Stimulated activated CD8-positive, alpha-beta memory T cell treated with anti-CD3 and anti-CD28 coated beads, Interleukin-12 subunit alpha, Interleukin-12 subunit beta, amount 100 ng/mL, for 1 hour (primary cell): Measurements from ENCODE around the gene IL1RN.

Experiments
- DNase-seq: peaks from one replicate; pipeline ENCODE4 v3.0.0-alpha.2; 2020; ENCODE audit warnings: low read depth

IL1RN gene

GRCh38 chr2:113104054-113104611 is 23.3 kb upstream of the IL1RN start:
- no peak for DNase-seq

- DNase-seq = no peak
Measured at GRCh38 chr2:113105047-113105785, 22.2 kb upstream of the IL1RN start.

- no peak for DNase-seq
Measured at GRCh38 chr2:113111121-113111520, 16.3 kb upstream of the IL1RN start.

GRCh38 chr2:113111823-113112287 is 15.5 kb upstream of the IL1RN start:
- DNase-seq = no peak

- DNase-seq = no peak
Measured at GRCh38 chr2:113112441-113112840, 15.0 kb upstream of the IL1RN start.

GRCh38 chr2:113112871-113113270 is 14.5 kb upstream of the IL1RN start:
- DNase-seq = no peak

- DNase-seq = no peak
Measured at GRCh38 chr2:113113807-113114206, 13.6 kb upstream of the IL1RN start.

GRCh38 chr2:113114224-113114945 is 13.0 kb upstream of the IL1RN start:
- no peak for DNase-seq

- no peak for DNase-seq
Measured at GRCh38 chr2:113114996-113115395, 12.4 kb upstream of the IL1RN start.

- no peak for DNase-seq
Measured at GRCh38 chr2:113116100-113116958, 11.1 kb upstream of the IL1RN start.

- DNase-seq = no peak
Measured at GRCh38 chr2:113117541-113118262, 9.7 kb upstream of the IL1RN start.

- DNase-seq = no peak
Measured at GRCh38 chr2:113118263-113118657, 9.1 kb upstream of the IL1RN start.

- DNase-seq = no peak
Measured at GRCh38 chr2:113119111-113119510, 8.3 kb upstream of the IL1RN start.

- DNase-seq = no peak
Measured at GRCh38 chr2:113120861-113121260, 6.5 kb upstream of the IL1RN start.

- no peak for DNase-seq
Measured at GRCh38 chr2:113122364-113122763, 5.0 kb upstream of the IL1RN start.

- DNase-seq = no peak
Measured at GRCh38 chr2:113123726-113124125, 3.7 kb upstream of the IL1RN start.

- DNase-seq = no peak
Measured at GRCh38 chr2:113124181-113124961, 3.0 kb upstream of the IL1RN start.

- DNase-seq = no peak
Measured at GRCh38 chr2:113124984-113125855, 2.2 kb upstream of the IL1RN start.

GRCh38 chr2:113127646-113128570 is 510 bp downstream of the IL1RN start:
- DNase-seq = no peak
